CD14-positive monocyte (primary cell): ENCODE data around the gene NOS2. TPM values are rescaled to one million over a fixed set of nuclear protein-coding genes. Genes with fewer than 3 reads are reported as not detected.
A peak's percentile ranks its signal among the peaks of the same experiment; 100 is the strongest.
"Not testable (repeated sequence)": the region's sequence is repeated elsewhere in the genome, so short reads cannot be mapped to it uniquely, and the experiment has no call there.

Experiments
- DNase-seq, 3 donors: peaks; one replicate each; pipeline ENCODE4 v3.0.0-alpha.2; 2011 to 2022
- H2AFZ ChIP-seq: 2 replicates; pipeline ENCODE4 v1.6.0; 2012; ENCODE audit warnings: mild to moderate bottlenecking, low read depth, low read length, inconsistent platforms; ENCODE audit not compliant: insufficient read depth, poor library complexity, severe bottlenecking
- H3K27ac ChIP-seq, 2 donors: 1 replicate in 1 of 2; 2 replicates in 1 of 2; pipeline ENCODE4 v1.5.1; 2012 to 2013; ENCODE audit warnings: low read length in 2 of 2, control low read depth in 1 of 2, inconsistent platforms in 1 of 2, low read depth in 1 of 2, mild to moderate bottlenecking in 1 of 2
- H3K27me3 ChIP-seq, 2 donors: one replicate each; pipeline versions ENCODE4 v1.6.0 to v1.6.1; 2011 to 2013; ENCODE audit warnings: low read length in 2 of 2; ENCODE audit not compliant: control insufficient read depth in 2 of 2, insufficient read depth in 2 of 2
- H3K36me3 ChIP-seq, 2 donors: replicated peaks in 1 of 2; 1 replicate in 1 of 2; 2 replicates in 1 of 2; pipeline versions ENCODE4 v1.5.1 to v1.6.1; 2012 to 2013; ENCODE audit warnings: low read length in 2 of 2, control low read depth in 1 of 2, inconsistent platforms in 1 of 2, mild to moderate bottlenecking in 1 of 2; ENCODE audit not compliant: insufficient read depth in 2 of 2, control insufficient read depth in 1 of 2
- H3K4me1 ChIP-seq, 2 donors: 1 replicate in 1 of 2; 2 replicates in 1 of 2; pipeline versions ENCODE4 v1.5.1 to v1.6.1; 2012 to 2013; ENCODE audit warnings: low read length in 2 of 2, control low read depth in 1 of 2, inconsistent platforms in 1 of 2, mild to moderate bottlenecking in 1 of 2, moderate library complexity in 1 of 2; ENCODE audit not compliant: insufficient read depth in 2 of 2, control insufficient read depth in 1 of 2
- H3K4me2 ChIP-seq: replicated peaks from 2 replicates; pipeline ENCODE3; 2012; ENCODE audit warnings: low read length, moderate library complexity, mild to moderate bottlenecking; ENCODE audit not compliant: poor library complexity, severe bottlenecking; ENCODE audit errors: extremely low read depth
- H3K4me3 ChIP-seq, 3 experiments: fragments of 200-600 bp in 1 of 3; sonication (generic) in 1 of 3; replicated peaks in 1 of 3; 1 replicate in 2 of 3; 2 replicates in 1 of 3; pipeline ENCODE4 v1.5.1; 2011 to 2013; ENCODE audit warnings: low read length in 3 of 3, mild to moderate bottlenecking in 3 of 3, control low read depth in 2 of 3, low read depth in 2 of 3, inconsistent platforms in 1 of 3, moderate library complexity in 1 of 3
- H3K79me2 ChIP-seq: 2 replicates; pipeline ENCODE4 v1.6.0; 2012; ENCODE audit warnings: mild to moderate bottlenecking, control low read depth, inconsistent platforms, low read length, moderate library complexity; ENCODE audit not compliant: insufficient read depth
- H3K9ac ChIP-seq: 2 replicates; pipeline ENCODE4 v1.6.0; 2017; ENCODE audit warnings: low read length, mild to moderate bottlenecking; ENCODE audit not compliant: insufficient read depth, poor library complexity, severe bottlenecking
- H3K9me3 ChIP-seq, 2 donors: replicated peaks in 1 of 2; 1 replicate in 1 of 2; 2 replicates in 1 of 2; pipeline versions ENCODE4 v1.5.1 to v1.6.1; 2012 to 2013; ENCODE audit warnings: low read length in 2 of 2, control low read depth in 1 of 2; ENCODE audit not compliant: control insufficient read depth in 1 of 2, insufficient read depth in 1 of 2
- H4K20me1 ChIP-seq: 2 replicates; pipeline ENCODE4 v1.6.0; 2012; ENCODE audit warnings: mild to moderate bottlenecking, low read length, control low read depth, moderate library complexity; ENCODE audit not compliant: insufficient read depth
- H3K27ac Mint-ChIP-seq, 7 donors: one replicate each; pipeline ENCODE4 v1.8.0; 2020; ENCODE audit warnings: mild to moderate bottlenecking in 7 of 7, mixed read lengths in 7 of 7, moderate library complexity in 6 of 7, inconsistent platforms in 2 of 7
- H3K27me3 Mint-ChIP-seq, 3 donors: one replicate each; pipeline ENCODE4 v1.8.0; 2021 to 2022; ENCODE audit warnings: low read depth in 3 of 3, mild to moderate bottlenecking in 3 of 3, mixed read lengths in 3 of 3, moderate library complexity in 3 of 3, inconsistent platforms in 1 of 3
- H3K36me3 Mint-ChIP-seq, 2 donors: one replicate each; pipeline ENCODE4 v1.8.0; 2020; ENCODE audit warnings: mixed read lengths in 2 of 2, inconsistent platforms in 1 of 2, mild to moderate bottlenecking in 1 of 2
- H3K4me1 Mint-ChIP-seq: one replicate; pipeline ENCODE4 v1.8.0; 2020; ENCODE audit warnings: mild to moderate bottlenecking, mixed read lengths
- H3K4me3 Mint-ChIP-seq, 2 donors: one replicate each; pipeline ENCODE4 v1.8.0; 2020; ENCODE audit warnings: mild to moderate bottlenecking in 2 of 2, mixed read lengths in 2 of 2, moderate library complexity in 1 of 2
- H3K9me3 Mint-ChIP-seq, 7 donors: one replicate each; pipeline ENCODE4 v1.8.0; 2020 to 2022; ENCODE audit warnings: mixed read lengths in 7 of 7, mild to moderate bottlenecking in 6 of 7, moderate library complexity in 6 of 7, inconsistent platforms in 2 of 7
- WGBS: methylation state at CpG from one replicate; pipeline ENCODE4 v1.1.5; 2013; ENCODE audit warnings: missing lambda C conversion rate; ENCODE audit not compliant: insufficient coverage; 5-methylcytosine and 5-hydroxymethylcytosine counted together
- intact Hi-C, 2 donors: fragments of 100-400 bp; cut with micrococcal nuclease; formaldehyde crosslinking; loops; one replicate each; pipeline versions ENCODE4 v1.15.0 to v1.15.1; 2023
- polyA plus RNA-seq, 3 donors: library from polyadenylated mRNA; depleted of rRNA in 1 of 3; unstranded in 2 of 3; stranded (reverse) in 1 of 3; fragments of 300-500 nt in 2 of 3; fragments of >200 nt in 1 of 3; fragmentation: Illumina TruSeq in 2 of 3; gene quantifications; 1 replicate in 2 of 3; 2 replicates in 1 of 3; pipeline ENCODE4 v1.2.3, GENCODE V29; 2012 to 2021
- TF ChIP-seq, protein P1 (sequence below): fragments of 200-600 bp; IDR thresholded peaks from one replicate; pipeline ENCODE4 v1.8.0; 2022; ENCODE audit warnings: antibody characterized with exemption, mild to moderate bottlenecking

Gene NOS2
- polyA plus RNA-seq, 3 donors: not detected

DNA sequence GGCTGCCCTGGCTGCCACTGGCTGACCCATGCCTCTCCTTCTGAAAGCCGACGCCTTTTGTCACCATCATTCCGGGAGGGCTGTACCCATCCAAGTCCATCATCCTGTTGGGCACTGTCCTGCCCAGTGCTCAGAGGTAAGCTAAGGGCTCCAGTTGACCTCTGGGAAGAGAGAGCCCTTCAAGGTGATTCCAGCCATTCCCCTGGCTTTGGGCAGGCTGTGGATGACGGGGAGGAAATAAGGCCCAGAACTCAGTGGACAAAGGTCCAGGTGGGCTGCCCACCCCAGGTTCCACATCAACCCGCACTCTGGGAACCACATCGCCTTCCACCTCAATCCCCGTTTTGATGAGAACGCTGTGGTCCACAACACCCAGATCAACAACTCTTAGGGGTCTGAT lies 45.8 kb downstream of the NOS2 start:
- Histone ChIP-seq H3K4me1 (no peaks in the 10 kb centered on the region), H3K27me3 (no peaks in the 10 kb centered on the region), H3K9ac (no peak overlapping the region), H3K36me3 (no peaks in the 10 kb centered on the region), H3K4me3 (no peak overlapping the region), H4K20me1 (no peaks in the 10 kb centered on the region), H3K79me2 (no peaks in the 10 kb centered on the region), H3K27ac (no peak overlapping the region), H3K9me3 (no peaks in the 10 kb centered on the region), H3K4me2 (no peak overlapping the region), H2AFZ (no peak overlapping the region)
- H3K9me3 Mint-ChIP-seq: peaks cover 0 to 1% (median 0%) of the 10 kb centered on the region in 7 donors
- no peaks in the 10 kb centered on the region for H3K4me1 Mint-ChIP-seq
- peaks cover 1 to 4% (median 3%) of the 10 kb centered on the region in 3 donors for H3K27me3 Mint-ChIP-seq
- no peaks in the 10 kb centered on the region for H3K36me3 Mint-ChIP-seq
- TF ChIP-seq, protein P1, sequence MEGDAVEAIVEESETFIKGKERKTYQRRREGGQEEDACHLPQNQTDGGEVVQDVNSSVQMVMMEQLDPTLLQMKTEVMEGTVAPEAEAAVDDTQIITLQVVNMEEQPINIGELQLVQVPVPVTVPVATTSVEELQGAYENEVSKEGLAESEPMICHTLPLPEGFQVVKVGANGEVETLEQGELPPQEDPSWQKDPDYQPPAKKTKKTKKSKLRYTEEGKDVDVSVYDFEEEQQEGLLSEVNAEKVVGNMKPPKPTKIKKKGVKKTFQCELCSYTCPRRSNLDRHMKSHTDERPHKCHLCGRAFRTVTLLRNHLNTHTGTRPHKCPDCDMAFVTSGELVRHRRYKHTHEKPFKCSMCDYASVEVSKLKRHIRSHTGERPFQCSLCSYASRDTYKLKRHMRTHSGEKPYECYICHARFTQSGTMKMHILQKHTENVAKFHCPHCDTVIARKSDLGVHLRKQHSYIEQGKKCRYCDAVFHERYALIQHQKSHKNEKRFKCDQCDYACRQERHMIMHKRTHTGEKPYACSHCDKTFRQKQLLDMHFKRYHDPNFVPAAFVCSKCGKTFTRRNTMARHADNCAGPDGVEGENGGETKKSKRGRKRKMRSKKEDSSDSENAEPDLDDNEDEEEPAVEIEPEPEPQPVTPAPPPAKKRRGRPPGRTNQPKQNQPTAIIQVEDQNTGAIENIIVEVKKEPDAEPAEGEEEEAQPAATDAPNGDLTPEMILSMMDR: no peak
- 96% methylated on average over 4 of the region's 8 CpGs for WGBS
- H3K27ac Mint-ChIP-seq: peak overlapping the region in 1 of 7 donors; percentile 56
- intact Hi-C loops: no loop called here
- H3K4me3 Mint-ChIP-seq: no peak overlapping the region
- DNase-seq: no peak

DNA sequence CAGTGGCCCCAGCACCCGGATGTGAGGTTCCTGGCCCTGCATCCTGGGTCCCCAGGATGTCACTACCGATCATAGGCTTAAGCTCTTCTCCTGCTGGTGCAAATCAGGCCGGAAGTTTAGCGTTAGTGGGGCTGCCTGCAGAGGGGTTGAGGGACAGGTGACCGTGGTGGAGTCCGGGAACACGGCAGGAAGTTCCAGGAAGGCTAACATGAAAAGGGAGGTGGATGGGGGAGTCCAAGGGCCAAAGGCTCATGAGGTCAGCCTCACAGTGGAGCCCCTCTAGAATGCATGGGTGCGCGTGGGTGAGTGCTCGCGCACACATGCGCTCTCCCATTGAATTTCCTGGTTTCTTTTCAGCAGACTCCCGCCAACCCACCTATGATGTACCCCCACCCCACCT lies 46.6 kb downstream of the NOS2 start:
- H3K79me2 ChIP-seq, H3K27me3 ChIP-seq, H3K9me3 Mint-ChIP-seq, H3K4me3 Mint-ChIP-seq, H3K9me3 ChIP-seq, H4K20me1 ChIP-seq, DNase-seq, H3K27ac Mint-ChIP-seq, H3K36me3 Mint-ChIP-seq, intact Hi-C loops, H3K4me1 Mint-ChIP-seq, H3K4me3 ChIP-seq, H3K27me3 Mint-ChIP-seq, H2AFZ ChIP-seq, H3K9ac ChIP-seq, H3K36me3 ChIP-seq, H3K4me1 ChIP-seq, H3K4me2 ChIP-seq, H3K27ac ChIP-seq: not testable (repeated sequence)
- 84% methylated on average over 7 of the region's 13 CpGs for WGBS
